ENCODE measurements around the gene ACKR3.

The ACKR3 gene

GRCh38 chr2:236588932-236589592 is 19.4 kb downstream of the ACKR3 start:
- DNase-seq: no peak

- DNase-seq: no peak
Measured at GRCh38 chr2:236590846-236591245, 21.2 kb downstream of the ACKR3 start.

DNA sequence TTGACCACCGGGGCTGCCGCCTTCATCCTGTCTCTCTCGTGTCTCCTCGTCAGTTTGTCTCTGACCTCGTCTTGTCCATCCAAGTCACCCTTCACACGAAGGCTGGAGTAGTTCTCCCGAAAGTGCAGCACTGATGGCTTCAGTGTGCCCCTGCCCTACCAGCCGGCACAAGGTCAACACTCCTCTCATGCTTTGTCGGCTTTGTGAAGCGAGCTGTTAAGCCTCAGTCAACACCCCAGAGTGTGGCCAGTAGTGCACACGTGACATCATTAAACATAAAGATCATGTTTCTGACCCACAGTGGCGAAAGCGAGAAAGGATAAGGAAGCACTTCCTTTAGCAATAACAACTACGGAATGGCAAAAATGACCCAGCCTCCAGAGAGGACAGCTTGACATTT is 23.2 kb downstream of the ACKR3 start:
- DNase-seq: no peak

- DNase-seq: no peak
Measured at GRCh38 chr2:236593531-236593930, 23.9 kb downstream of the ACKR3 start.

DNA sequence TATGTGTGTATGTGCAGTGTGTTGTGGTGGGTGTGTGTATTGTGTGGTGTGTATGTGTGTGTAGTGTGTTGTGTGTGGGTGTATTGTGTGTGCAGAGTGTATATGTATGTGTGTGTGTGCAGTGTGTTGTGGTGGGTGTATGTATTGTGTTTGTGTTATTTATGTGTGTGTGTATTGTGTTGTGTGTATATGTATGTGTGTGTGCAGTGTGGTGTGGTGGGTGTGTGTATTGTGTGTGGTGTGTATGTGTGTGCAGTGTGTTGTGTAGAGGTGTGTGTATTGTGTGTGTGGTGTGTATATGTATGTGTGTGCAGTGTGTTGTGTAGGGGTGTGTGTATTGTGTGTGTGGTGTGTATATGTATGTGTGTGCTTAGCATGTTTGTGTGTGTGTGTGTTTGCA is 24.3 kb downstream of the ACKR3 start:
- DNase-seq: no peak

GRCh38 chr2:236597629-236598028 is 28.0 kb downstream of the ACKR3 start:
- DNase-seq: no peak

GRCh38 chr2:236599059-236599458 is 29.4 kb downstream of the ACKR3 start:
- no peak for DNase-seq

GRCh38 chr2:236600158-236600557 is 30.5 kb downstream of the ACKR3 start:
- no peak for DNase-seq

GRCh38 chr2:236600892-236601291 is 31.3 kb downstream of the ACKR3 start:
- DNase-seq: no peak

DNA sequence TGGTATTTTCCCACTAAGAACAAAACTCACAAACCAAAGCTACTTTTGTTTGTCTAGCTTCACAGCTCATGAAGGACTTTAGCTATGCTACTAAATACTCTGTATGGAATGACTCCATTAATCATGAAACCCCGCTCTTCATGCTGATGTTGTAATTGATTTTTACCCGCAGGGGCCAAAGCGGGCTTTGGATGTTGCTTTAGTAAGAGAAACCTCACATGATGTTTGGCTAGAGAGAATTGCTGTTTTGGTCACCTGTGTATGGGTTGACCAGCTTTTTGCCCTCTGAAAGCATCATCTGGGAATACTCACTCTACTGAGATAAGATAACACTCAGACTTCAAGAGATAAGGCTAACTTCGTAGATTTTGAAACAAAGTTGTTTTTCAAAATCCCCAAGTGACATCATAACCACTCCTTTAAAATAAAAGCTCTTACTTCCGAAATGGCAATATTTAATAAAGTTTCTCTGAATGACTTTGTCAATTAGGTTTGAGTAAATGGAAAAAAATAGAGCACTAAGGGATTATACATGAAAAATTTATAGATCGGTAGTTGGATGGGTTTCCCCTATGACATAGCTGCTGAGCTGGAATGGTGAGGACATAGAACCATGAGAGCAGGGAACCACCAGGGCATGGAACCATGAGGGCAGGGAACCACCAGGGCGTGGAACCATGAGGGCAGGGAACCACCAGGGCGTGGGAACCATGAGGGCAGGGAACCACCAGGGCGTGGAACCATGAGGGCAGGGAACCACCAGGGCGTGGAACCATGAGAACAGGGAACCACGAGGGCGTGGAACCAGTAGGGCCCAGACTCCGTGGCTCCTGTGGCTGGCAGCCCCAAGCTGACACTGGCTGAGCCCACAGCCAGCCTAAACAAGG is 31.9 kb downstream of the ACKR3 start:
- no peak for DNase-seq

- no peak for DNase-seq
Measured at GRCh38 chr2:236602678-236603077, 33.1 kb downstream of the ACKR3 start.

GRCh38 chr2:236603361-236604015 is 33.9 kb downstream of the ACKR3 start:
- DNase-seq: no peak

DNA sequence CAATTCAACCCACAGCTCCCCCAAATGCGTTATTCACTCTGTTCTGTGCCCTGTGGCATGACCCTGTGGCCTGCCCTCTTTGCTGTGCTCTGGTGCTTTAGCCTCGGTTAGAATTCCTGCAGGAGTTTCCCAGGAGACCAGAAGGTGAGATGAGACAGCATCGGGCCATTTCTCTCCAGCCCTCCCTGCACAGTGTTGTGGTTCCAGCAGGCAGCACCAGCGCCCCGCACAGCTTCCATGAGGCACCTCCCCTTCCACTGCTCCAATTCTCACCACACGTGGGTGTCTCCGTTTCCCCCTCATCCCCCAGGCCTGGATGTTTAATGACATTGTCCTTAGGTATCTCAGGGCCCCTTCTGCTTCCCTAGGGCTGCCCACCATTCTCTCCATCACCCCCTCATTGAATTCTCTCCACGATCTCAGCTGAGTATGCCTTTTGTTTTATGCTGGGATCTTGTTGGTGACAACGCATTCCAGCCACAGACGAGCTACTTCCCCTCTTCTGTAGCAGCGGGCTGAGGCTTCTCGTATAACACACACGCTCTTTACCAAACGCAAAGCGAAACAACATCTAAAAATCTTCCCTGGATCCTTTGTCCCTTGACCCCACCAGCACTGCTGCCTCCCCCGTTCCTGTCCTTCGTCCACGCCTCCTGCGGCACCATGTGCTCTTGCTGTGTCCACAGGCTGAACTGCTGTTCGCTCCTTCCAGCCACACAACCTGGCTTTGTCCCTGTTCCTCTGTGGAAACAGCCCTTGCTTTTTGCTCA is 35.1 kb downstream of the ACKR3 start:
- no peak for DNase-seq

GRCh38 chr2:236605345-236605734 is 35.7 kb downstream of the ACKR3 start:
- DNase-seq: no peak

- no peak for DNase-seq
Measured at GRCh38 chr2:236606023-236606422, 36.4 kb downstream of the ACKR3 start.

DNA sequence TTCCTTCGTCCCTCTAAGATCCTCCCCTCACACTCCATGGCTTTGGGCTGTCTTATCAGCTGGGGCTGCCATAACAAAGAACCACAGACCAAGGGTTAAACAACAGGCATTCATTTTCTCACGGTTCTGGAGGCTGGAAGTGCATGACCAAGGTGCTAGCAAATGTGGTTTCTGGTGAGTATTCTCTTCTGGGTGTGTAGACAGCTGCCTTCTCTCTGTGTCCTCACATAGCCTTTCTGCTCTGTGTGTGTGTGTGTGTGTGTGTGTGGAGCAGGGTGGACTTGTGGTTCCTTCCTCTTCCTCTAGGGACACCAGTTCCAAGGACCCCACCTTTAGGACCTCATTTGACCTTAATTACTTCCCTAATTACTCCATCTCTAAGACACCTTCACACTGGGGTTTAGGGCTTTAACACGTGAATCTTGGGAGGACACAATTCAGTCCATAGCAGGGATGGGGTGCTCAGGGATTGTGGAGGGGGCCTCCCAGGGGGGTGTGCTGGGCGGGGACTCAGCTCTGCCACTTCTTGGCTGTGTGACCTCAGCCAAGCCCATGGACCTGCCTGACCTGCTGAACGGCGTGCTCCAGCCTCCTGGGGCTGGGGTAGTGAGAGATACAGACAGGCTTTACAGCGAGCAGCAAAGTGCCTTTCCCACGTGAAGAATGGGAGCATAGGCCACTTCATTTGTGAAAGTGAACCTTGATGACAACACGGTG is 38.0 kb downstream of the ACKR3 start:
- no peak for DNase-seq

DNA sequence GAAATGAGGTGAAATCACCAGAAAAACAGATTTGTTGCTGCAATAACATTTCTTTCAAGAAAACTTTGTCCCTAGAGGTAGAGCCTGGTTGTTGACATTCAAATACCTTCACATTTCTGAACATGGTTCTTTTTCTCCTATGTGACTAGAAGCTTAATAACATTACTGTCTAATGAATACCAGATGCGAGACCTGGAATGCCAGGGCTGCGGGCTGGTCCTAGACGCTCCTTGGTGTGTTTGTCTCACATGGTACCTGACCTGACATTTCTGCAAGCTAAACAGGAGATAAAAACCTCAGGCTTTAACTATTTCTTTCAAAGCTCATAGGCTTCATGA is 38.5 kb downstream of the ACKR3 start:
- DNase-seq: no peak

DNA sequence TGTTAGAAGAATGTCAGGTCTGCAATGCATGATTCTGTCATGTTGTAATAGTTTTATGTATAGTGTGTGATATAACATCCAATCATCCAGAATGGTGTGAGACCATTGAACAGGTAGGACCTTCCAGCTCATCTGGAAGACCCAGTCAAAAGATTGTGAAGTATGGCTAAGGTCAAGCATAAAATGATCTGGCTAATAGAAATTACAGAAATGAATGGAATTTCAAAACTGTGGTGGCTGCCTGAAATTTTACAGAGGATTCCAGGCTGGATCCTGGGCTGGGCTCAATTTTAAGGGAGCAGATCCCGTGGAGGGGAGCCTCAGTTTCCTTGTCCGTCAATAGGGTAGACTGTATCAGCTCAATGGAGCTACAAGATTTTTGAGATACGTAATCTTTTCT is 39.1 kb downstream of the ACKR3 start:
- DNase-seq: no peak

DNA sequence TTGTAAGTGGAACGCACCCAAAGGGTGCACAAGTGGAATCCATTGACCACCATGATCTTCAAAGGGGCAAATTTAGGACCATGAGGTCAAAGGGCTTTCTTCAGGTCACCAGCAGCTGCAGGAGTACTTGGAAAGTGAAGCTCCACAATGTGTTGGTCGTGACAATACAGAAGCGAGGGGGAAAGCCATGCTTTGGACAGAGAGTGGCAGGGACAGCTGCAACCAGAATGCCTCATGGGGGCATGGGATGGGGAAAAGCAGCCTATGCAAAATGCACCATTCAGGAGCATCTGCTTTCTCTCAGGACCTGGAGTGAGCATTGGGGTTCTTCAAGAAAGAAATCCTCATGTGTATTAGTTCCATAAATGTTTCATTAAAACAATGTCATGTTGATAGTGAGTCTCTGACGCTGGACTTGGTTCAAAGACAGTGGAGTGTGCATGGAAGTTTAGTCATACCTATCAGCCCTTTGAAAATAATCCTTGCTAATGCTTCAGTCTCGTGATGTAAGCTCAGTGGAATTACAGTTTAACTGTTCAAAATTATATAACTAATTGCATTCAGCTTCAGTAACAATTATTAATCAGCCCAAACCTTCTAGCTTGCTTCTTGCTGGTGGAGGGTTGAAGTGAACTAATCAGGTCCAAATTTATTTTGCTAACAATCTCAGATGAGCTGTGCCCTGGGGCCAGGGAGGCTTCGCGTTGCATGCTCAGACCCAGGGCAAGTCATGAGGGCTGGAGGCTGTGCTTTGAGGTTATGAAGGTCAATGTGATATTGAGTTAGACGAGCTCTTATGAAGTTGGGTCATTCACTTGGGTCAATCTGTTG is 41.6 kb downstream of the ACKR3 start:
- no peak for DNase-seq

GRCh38 chr2:236612737-236613136 is 43.1 kb downstream of the ACKR3 start:
- no peak for DNase-seq

DNA sequence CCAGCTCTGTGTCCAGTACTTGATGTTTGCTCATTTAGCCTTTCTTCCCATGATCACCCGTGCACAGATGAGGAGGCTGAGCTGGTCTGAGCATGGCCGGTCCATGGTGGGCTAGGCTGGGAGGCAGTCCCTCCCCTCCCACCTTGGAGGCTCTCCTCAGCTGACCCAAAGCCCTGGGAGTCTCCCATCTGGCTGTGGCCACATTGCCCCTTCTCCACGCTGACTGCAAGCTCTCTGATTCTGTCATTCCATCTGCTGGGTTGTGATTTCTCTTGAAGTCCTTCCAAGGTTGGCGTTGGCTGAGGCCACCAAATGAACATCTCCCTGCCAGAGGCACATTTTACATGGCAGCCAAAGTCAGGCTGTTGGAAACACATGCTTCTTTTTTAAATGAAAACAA is 44.0 kb downstream of the ACKR3 start:
- no peak for DNase-seq

DNA sequence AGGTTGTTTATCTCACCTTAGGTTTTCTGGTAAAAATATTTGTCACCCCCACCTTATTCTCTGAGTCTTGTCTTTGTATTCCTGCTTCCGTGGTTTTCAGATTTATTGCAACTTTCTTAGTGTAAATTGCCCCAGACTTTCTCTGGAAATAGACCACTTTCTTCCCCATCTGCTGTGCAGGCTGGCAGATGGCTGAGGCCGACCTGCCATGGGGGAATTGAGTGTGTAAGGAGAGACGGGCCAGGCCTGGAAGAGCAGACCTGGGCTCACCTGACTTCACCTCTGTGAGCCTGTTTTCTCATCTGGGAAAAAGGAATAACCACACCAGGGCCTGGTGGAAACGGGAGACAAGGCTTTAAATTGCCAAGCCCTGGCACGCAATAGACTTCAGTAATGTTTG is 44.9 kb downstream of the ACKR3 start:
- DNase-seq: no peak

Measured in NCI-H1048 (cell line).